ENCODE measurements around the gene NKX1-1.

GRCh38 chr4:1371176-1372165, 34.8 kb downstream of the NKX1-1 start:
- TF ChIP-seq CTCF (IDR thresholded peaks at IDR 0.05) (no peak), POLR2A (IDR thresholded peaks at IDR 0.05) (no peak)
